DMS153 (cell line): ENCODE measurements around the gene TEKT3.

Experiments
- DNase-seq: peaks from one replicate; lab custom pipeline; 2025; lab: John Stamatoyannopoulos, UW

TEKT3 gene

DNA sequence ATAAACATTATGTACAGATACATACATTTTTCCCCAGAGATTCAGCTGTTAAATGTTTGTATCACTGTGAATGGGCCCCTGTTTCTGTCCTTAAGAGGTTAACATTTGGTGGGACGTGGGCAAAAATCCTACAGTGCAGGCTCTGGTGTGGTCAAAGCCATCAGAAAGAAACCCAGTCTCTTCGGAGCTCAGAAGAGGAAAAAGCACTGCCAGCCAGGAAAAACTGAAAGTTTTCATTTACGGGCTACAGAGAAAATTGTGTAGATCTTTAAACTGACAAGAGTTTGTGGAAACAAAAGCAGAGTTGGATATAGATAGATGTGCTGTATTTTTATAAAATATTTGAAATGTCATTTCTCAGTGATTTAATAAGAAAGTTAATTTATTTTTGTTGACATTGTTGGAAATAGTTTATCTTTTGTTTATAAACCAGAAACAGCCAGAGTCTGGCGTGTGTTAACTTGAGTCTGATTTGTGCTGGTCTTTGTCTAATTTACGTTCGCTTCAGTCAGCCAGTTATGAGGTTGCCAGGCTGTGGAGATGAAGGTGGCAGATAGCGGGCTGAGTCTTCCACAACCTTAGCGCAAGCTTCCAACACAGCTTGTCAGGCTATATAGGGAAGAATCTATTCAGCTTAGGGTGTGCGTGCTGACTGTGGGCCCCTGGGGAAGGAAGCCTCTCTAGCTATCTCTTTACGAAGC is 9.5 kb upstream of the TEKT3 start:
- DNase-seq, result no peak

GRCh38 chr17:15349119-15349518 is 7.7 kb upstream of the TEKT3 start:
- DNase-seq, result no peak

DNA sequence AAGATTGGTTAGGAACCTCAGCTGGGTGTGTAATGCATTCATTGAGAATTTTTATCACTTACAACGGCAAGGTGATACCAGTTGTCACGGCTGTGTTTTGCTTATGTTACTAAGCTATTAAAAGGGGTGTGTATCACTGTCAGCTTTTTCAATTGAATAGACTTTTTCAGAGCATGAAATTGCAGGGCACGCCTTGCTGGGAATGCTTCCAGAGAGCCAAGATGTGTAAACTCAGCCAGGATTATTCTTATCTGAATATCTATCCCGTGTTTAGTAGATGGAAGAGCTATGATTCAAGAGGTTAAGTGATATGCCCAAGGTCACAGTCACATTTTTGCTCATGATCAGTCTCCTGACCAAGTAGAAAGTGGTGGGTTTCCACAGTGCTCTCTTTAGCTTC is 6.6 kb upstream of the TEKT3 start:
- DNase-seq, result peak; percentile 80

DNA sequence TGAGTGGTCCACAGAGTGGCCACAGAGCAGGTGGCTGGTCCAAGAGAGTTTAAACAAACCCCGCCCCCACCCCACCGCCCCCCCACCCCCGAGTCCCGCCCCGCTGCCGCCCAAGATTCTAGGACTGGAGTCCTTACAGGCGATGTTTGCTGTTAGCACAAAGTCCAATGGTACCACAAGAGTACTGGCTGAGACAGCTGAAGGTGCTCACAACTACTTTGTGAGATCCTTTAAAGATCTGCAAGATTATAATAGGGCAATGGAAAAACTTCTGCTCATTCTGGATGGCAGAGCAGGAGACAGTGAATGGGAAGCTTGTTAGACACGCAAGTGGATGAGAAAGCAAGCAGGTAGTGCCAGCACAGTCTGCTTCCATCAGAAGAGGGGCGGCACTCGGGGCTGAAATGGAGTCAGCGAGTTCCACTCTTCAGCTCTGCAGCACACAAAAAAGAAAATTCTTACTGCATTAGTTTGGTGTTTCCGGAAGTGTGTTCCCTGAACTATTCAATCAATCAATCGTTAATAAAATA is 4.7 kb upstream of the TEKT3 start:
- DNase-seq, result no peak

DNA sequence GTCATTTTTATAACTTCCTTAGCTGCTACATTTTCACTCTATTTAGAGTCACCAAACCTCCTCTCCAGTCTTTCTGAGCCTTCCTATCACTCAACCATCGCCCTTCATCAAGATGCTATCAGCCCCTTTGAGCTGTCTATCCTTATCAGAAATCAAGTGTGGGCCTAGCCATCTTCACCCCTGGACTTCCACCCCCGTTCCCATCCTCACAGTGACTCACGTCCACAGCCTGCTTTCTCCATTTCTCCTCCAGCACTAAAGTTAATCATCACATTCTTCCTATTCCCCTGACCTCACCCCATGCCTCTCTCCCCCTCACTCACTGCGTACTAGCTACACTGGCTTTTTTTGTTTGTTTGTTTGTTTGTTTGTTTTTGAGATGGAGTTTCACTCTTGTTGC is 2.4 kb upstream of the TEKT3 start:
- DNase-seq, result no peak

DNA sequence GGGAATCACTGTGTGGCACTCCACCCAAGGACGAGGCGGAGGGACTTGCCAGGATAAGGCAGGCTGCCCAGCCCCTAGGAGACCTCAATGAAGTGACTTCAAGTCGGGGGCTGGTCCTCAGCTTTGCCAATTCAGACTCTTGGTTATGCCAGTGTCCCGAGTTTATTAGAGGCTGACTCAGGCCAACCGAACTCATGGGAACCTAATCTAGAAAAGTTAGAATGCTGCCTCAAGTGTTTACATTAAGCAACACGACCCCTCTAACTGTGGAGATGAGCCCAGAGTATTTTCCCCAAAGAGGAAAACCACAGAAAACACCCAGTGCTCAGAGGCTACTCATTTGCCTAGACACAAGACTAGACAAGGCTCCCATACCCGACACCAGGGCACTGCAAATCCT is 1.1 kb upstream of the TEKT3 start:
- DNase-seq, result no peak

DNA sequence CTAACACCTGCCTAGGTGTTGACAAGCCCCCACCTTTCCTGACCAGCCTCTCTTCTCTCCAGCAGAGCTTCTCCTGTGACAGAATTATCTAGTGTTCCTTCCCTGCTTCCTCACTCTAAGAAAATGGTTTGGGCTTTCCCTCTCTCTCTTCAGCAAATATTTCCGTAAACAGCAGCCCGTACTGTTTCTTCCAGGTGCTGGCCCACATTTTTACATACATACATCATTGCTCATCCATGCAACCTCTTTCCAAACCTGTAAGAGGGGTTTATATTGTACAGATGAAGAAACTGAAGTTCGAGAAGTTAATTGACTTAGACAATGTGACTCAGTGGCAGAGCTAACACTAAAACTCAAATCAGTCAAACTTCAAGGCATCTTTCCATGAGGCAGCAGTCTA is 569 bp upstream of the TEKT3 start:
- DNase-seq, result no peak

DNA sequence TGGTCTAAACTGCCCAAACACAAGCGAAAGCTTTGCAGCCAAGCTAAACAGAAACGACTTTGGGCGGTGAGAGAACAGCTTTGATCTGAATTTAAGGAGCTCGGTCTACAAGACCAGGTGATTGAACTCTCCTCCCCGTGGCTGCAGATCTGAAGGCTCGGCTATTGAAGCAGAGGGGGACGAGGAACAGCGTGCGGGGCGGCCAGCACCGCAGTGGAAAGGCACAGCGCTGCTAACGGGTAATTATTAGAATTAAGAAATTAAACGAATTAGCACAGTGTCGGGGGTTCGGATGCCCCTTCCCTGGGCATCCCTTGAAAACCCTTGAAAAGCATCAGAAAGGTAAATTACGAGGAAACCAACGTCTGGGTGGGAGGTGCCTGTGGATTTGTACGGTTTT is 431 bp downstream of the TEKT3 start:
- DNase-seq, result no peak

DNA sequence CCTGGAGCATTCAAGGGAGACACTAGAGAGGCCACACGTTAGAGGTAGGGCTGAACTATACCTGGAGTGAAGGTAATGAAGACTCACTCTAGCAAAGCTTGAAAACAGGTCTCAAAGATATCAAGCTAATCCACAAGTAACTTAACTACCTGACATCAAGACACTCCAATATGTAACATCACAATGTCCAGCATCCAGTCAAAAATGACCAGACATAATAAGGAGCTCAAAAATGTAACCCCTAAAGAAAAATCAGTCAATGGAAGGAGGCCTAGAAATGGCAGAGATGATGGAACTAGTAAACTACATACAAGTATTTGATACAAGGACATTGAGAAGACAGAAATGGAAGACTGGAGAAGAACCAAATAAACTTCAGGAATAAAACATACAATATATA is 6.0 kb downstream of the TEKT3 start:
- DNase-seq, result no peak

DNA sequence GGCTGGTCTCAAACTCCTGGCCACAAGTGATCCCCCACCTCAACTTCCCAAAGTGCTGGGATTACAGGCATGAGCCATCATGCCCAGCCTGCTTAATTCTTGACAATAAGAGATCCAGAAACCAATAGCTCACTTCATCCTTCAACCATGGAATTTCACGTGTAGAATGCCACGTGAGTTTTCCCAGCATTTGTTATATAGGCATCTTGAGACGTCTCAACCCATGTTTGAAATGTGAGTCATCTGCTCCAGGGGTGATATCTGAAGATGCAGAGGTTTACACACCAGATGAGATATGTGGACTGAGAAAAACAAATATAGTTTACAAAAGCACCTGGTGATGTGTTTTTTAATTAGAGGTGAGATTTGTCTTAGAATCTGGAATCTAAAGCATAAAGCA is 7.1 kb downstream of the TEKT3 start:
- no peak for DNase-seq

- DNase-seq, result peak; percentile 14
Measured at GRCh38 chr17:15332338-15332737, 9.1 kb downstream of the TEKT3 start.

DNA sequence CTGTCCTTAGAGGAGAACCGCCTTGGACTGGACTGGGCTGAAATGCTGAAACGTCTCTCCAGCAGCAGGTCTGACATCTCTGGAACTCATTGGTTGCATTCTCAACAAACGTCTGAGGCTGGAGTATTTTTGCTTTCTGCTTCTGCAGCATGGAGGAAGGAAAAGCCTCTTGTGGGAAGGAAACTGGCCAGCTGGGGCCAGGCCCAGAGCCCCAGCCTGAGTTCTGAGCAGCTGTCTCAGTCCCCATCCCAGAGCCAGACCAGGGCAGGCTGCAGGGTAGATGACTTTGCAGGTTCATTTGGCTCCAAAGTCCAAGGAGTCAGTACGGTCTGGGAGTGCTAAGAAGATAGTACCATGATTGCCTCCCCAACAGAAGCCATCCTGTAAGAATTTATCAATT is 18.3 kb downstream of the TEKT3 start:
- no peak for DNase-seq

- no peak for DNase-seq
Measured at GRCh38 chr17:15321556-15322251, 19.7 kb downstream of the TEKT3 start.

DNA sequence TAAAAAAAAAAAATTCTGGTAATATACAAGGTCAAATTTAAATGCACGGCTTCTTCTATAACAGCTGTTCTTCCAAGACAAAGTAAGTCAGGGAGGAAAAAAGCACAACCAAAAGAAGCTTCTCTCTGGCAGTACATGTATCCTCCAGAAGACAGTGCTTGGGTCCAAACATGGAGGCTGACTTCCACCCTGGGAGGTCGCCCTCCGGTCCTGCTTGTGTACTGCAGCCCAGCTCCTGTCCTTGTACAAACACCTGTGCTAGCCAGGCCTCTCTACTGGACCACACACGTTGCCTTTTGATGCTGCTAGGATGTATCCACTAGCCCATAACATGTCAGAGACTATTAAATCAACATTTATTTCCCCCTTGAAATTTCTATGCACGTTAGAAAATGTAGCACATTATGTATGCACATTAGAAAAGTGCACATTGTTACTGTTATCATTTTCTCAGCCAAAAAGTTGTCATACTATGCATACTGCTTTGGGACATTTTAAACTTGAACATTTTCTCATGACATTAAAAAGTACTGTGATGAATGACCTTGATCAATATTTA is 21.9 kb downstream of the TEKT3 start:
- DNase-seq, result no peak

- no peak for DNase-seq
Measured at GRCh38 chr17:15311996-15312395, 29.4 kb downstream of the TEKT3 start.

DNA sequence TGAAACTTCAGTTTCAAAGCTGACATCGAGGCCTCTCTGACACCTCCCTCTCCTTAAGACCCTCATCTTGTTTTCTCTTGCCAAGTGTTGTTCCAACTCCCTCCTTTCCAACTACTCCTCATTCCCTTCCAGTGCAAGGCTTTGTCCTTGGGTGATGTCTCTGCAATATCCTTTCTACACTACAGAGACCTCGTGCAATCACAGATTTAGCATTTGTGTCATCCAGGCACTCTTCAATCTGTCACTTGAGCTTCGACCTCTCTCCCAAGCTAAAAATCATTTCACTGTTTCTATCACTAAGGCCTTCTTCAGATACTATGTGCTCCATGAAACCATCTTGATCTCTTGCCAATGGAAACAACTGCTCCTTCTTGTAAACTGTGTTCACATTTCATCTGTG is 31.6 kb downstream of the TEKT3 start:
- no peak for DNase-seq

DNA sequence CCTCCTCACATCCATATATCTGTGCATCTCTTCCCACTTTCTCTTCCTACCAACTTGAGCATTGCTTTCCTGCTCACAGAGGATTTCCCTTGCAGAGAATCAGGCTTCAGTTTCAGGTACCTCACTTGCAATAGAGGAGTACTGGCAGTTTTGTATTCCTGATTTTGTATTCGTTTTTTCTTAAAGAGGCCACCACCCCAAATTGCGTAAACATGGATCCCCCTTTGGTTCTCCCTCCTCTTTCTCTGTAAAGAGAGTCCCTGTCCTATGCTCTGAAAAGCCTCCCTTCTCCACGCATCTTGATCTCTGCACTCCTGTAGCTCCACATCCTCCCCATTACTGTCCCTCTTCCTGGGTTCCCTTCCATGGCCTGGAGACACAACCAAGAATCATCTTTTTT is 32.2 kb downstream of the TEKT3 start:
- DNase-seq, result no peak

- DNase-seq, result no peak
Measured at GRCh38 chr17:15308758-15309157, 32.6 kb downstream of the TEKT3 start.

DNA sequence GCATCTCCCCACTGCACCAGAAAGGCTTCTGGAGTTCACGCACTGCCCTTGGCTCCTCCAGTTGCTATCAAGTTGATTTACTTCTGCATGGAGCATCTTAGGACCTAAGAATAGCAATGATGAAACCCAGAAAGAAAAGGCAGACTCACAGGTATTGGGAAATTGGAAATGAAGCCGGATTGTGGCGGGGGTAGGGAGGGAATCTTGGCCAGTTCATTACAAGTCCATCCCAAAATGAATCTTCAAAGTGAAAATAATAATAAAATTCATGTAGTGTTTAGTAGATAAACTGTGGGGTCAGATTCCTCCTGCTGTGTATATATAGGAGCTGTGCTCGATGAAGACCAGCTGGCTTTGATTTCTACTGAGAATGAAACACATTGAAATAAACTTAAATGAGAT is 33.7 kb downstream of the TEKT3 start:
- no peak for DNase-seq

DNA sequence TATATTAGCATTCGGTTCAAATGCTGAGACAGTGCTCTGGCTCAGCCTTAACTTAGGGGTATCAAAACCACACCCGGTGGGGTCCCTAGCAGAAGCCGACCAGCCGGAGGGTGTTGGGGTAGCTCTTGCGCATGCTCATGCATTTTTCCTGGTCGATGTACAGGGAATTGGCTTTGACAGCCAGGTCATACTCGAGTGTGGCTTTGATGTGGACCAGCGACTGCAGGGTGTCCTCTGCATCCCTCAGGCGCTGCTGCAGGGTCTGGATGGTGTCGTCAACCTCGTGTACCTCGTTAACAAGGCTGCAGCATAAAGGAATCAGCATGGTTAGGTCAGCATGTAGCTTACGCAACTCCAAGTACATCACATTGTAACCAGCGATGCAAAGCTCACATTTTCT is 37.5 kb downstream of the TEKT3 start:
- no peak for DNase-seq

DNA sequence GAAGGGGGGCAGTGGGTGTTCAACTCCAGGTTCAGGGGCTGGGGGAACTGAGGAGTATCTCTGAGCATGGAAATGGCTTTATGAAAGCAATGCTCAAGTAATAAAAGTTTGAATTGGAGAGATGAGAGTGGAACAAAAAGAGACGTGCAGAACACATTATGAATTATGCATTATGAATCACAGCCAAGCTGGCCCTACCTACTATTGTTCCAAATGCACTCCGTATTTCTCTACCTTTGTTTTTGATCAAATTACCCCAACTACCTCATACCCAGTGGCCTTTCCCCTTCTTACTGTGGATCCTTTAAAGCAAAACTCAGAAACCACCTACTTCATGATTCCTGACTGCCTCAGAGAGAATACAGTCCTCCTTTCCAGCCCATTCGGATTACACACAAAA is 38.1 kb downstream of the TEKT3 start:
- DNase-seq, result no peak

- no peak for DNase-seq
Measured at GRCh38 chr17:15301845-15302244, 39.6 kb downstream of the TEKT3 start.

GRCh38 chr17:15298176-15298575 is 43.2 kb downstream of the TEKT3 start:
- no peak for DNase-seq
